ENCODE data around the gene RNU7-1.

DNA sequence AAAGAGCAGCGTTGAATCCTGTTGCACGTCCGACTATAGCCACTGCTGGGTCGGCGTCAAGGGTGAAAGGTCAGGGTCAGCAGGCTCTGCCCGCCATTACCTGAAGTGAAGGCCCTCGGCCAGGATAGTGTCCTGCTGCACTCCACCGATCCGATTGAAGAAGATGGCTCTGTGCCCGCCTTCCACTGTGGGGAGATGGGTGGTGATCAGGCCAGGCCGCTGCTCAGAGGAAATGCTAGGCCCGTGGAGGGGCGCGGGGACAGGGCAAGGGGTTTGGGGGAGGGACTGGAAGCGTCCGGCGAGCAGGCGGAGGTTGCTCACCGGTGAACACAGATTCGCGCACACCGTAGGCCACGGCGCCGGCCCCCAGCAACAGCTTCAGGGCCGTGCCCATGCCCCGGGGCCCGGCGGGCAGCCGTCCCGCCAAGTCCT is 26.5 kb downstream of the RNU7-1 start:
- TF ChIP-seq EP300 (IDR thresholded peaks at IDR 0.05) (no peak), POLR2A (IDR thresholded peaks at IDR 0.05) (no peak), POLR2AphosphoS5 (IDR thresholded peaks at IDR 0.05) (no peak)
- TF ChIP-seq, protein P1, sequence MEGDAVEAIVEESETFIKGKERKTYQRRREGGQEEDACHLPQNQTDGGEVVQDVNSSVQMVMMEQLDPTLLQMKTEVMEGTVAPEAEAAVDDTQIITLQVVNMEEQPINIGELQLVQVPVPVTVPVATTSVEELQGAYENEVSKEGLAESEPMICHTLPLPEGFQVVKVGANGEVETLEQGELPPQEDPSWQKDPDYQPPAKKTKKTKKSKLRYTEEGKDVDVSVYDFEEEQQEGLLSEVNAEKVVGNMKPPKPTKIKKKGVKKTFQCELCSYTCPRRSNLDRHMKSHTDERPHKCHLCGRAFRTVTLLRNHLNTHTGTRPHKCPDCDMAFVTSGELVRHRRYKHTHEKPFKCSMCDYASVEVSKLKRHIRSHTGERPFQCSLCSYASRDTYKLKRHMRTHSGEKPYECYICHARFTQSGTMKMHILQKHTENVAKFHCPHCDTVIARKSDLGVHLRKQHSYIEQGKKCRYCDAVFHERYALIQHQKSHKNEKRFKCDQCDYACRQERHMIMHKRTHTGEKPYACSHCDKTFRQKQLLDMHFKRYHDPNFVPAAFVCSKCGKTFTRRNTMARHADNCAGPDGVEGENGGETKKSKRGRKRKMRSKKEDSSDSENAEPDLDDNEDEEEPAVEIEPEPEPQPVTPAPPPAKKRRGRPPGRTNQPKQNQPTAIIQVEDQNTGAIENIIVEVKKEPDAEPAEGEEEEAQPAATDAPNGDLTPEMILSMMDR (IDR thresholded peaks at IDR 0.05): no peak
